Smooth muscle cell (in vitro differentiated cells): Measurements from ENCODE around the gene RRP15. TPM values are rescaled to one million over a fixed set of nuclear protein-coding genes. Genes with fewer than 3 reads are reported as not detected.

ENCODE experiments used
- DNase-seq: peaks from one replicate; lab custom pipeline; 2025; ENCODE audit not compliant: unreplicated experiment; lab: John Stamatoyannopoulos, UW
- H2AFZ ChIP-seq: fragments of 200-600 bp; sonication (generic); 2 replicates; pipeline ENCODE4 v1.6.0; 2016; ENCODE audit warnings: antibody characterized with exemption, low read depth, mild to moderate bottlenecking
- H3F3A ChIP-seq: fragments of 200-600 bp; sonication (generic); 2 replicates; pipeline ENCODE4 v1.6.0; 2017; ENCODE audit warnings: antibody characterized with exemption, low read depth
- H3K27ac ChIP-seq: fragments of 200-600 bp; sonication (generic); 2 replicates; pipeline ENCODE4 v1.5.1; 2016; ENCODE audit warnings: low read depth, mild to moderate bottlenecking
- H3K27me3 ChIP-seq: fragments of 200-600 bp; sonication (generic); 2 replicates; pipeline ENCODE4 v1.6.1; 2016; ENCODE audit warnings: low read depth, mild to moderate bottlenecking
- H3K36me3 ChIP-seq: fragments of 200-600 bp; sonication (generic); 2 replicates; pipeline ENCODE4 v1.5.1; 2016; ENCODE audit warnings: low read depth
- H3K4me1 ChIP-seq: fragments of 200-600 bp; sonication (generic); 2 replicates; pipeline ENCODE4 v1.5.1; 2016; ENCODE audit warnings: low read depth
- H3K4me2 ChIP-seq: fragments of 200-600 bp; sonication (generic); 2 replicates; pipeline ENCODE4 v1.6.0; 2016; ENCODE audit warnings: mild to moderate bottlenecking
- H3K4me3 ChIP-seq: fragments of 200-600 bp; sonication (generic); 2 replicates; pipeline ENCODE4 v1.5.1; 2016; ENCODE audit warnings: mild to moderate bottlenecking
- H3K79me2 ChIP-seq: fragments of 200-600 bp; sonication (generic); 2 replicates; pipeline ENCODE4 v1.6.0; 2016; ENCODE audit warnings: low read depth, mild to moderate bottlenecking
- H3K9ac ChIP-seq: fragments of 200-600 bp; sonication (generic); 2 replicates; pipeline ENCODE4 v1.6.0; 2016; ENCODE audit warnings: low read depth
- H3K9me3 ChIP-seq: fragments of 200-600 bp; sonication (generic); replicated peaks from 2 replicates; pipeline ENCODE4 v1.5.1; 2016; ENCODE audit warnings: low read depth
- H4K20me1 ChIP-seq: fragments of 200-600 bp; sonication (generic); 2 replicates; pipeline ENCODE4 v1.6.0; 2016; ENCODE audit warnings: low read depth
- WGBS: methylation state at CpG from one replicate; pipeline ENCODE4 v1.1.7; 2016; ENCODE audit warnings: low lambda C conversion rate; 5-methylcytosine and 5-hydroxymethylcytosine counted together
- polyA plus RNA-seq: library from polyadenylated mRNA; unstranded; fragments of >200 nt; fragmentation: Nextera tagmentation; extraction: Ambion mirVana; gene quantifications from 2 replicates; pipeline ENCODE4 v1.2.1, GENCODE V29; 2016
- total RNA-seq: library from RNA; depleted of rRNA; stranded (reverse); fragments of >200 nt; gene quantifications from 2 replicates; pipeline ENCODE4 v1.2.3, GENCODE V29; 2014
- TF ChIP-seq, protein P1 (sequence below): fragments of 200-600 bp; sonication (generic); IDR thresholded peaks from 2 replicates; pipeline ENCODE4 v1.5.1; 2017; ENCODE audit warnings: borderline replicate concordance, mild to moderate bottlenecking, antibody characterized with exemption; ENCODE audit not compliant: insufficient read depth, poor library complexity, severe bottlenecking

The RRP15 gene
- total and polyA plus RNA-seq, 2 experiments from 2014 or later = 6.6 to 13.2 TPM

DNA sequence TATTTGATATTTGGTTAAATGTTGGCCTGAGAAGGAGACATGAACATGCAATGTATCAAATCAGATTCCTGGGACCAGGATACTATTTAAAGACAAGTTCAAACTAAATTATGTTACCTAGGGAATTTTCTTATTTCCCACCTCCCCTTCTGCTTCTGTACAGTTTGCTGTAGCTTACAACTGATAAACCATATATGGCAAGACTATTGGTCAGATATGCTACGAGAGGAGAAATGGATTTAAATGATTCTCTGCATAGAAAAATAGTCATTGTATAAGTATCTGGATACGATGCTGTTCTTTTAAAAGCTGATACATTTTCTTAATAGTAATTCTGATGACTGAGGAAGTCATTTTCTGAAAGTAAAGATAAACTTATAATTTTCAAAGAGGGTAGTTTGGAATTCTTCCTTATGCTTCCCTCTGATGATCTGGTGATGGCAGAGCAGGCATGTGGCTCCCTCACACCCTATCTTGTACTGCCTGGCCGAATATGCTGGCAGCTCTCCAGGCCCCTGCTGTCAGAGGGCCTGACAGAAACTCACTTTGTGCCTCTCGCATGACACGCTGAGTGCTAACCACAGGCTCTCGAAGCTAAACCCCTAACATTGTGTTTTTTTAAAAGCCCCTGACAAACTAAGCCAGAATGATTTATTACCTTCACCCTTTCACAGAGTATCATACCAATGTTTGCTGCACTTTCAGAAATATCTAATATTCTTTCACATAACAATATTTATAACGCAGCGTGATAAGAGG lies 19.4 kb downstream of the RRP15 start:
- peaks cover 3% of the 10 kb centered on the region for H3K79me2 ChIP-seq
- H3K4me2 ChIP-seq = peak overlapping the region; percentile 27
- peaks cover 4% of the 10 kb centered on the region for H3K36me3 ChIP-seq
- no peak overlapping the region for H2AFZ ChIP-seq
- H3K4me3 ChIP-seq = no peak overlapping the region
- H4K20me1 ChIP-seq = peaks cover 6% of the 10 kb centered on the region
- no peak overlapping the region for H3K9ac ChIP-seq
- no peaks in the 10 kb centered on the region for H3K27me3 ChIP-seq
- no peaks in the 10 kb centered on the region for H3K9me3 ChIP-seq
- H3K4me1 ChIP-seq = peaks cover 5% of the 10 kb centered on the region
- no peak overlapping the region for H3K27ac ChIP-seq
- TF ChIP-seq, protein P1, sequence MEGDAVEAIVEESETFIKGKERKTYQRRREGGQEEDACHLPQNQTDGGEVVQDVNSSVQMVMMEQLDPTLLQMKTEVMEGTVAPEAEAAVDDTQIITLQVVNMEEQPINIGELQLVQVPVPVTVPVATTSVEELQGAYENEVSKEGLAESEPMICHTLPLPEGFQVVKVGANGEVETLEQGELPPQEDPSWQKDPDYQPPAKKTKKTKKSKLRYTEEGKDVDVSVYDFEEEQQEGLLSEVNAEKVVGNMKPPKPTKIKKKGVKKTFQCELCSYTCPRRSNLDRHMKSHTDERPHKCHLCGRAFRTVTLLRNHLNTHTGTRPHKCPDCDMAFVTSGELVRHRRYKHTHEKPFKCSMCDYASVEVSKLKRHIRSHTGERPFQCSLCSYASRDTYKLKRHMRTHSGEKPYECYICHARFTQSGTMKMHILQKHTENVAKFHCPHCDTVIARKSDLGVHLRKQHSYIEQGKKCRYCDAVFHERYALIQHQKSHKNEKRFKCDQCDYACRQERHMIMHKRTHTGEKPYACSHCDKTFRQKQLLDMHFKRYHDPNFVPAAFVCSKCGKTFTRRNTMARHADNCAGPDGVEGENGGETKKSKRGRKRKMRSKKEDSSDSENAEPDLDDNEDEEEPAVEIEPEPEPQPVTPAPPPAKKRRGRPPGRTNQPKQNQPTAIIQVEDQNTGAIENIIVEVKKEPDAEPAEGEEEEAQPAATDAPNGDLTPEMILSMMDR = no peak
- DNase-seq = no peak
- no peaks in the 10 kb centered on the region for H3F3A ChIP-seq
- WGBS = 50% methylated on average over 8 of the region's 8 CpGs

DNA sequence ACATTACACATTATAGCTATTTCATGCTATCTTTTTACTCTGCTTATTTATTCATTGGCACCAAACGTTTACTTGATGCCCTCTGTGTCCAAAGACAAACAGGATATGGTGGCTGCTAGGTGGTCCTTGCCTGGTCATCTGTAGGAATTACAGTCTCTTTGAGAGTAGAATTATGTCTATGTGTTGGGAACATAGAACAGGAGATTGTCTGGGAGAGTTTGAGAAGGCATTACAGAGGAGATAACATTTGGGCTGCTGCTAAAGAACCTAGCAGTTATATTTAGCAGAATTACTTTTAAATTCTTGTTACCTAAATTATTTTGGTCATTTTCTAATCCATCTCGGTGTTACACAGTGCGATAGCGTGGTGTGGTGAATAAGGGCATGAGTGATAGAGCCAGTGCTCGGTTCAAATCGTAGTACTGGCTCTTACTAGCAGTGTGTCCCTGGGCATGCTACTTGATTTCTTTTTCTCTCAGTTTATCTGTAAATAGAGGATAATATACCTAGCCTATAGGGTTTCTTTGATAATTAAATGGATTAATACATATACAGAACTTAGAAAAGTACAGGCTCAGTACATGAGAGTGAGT lies 20.5 kb downstream of the RRP15 start:
- Histone ChIP-seq H3K4me3 (no peak overlapping the region), H3K4me2 (no peak overlapping the region), H2AFZ (no peak overlapping the region), H3K27ac (no peak overlapping the region), H3K36me3 (peaks cover 4% of the 10 kb centered on the region), H3K9me3 (no peaks in the 10 kb centered on the region), H3K27me3 (no peaks in the 10 kb centered on the region), H3K4me1 (peaks cover 5% of the 10 kb centered on the region), H3K79me2 (no peaks in the 10 kb centered on the region), H3F3A (no peaks in the 10 kb centered on the region), H3K9ac (no peak overlapping the region), H4K20me1 (no peaks in the 10 kb centered on the region)
- DNase-seq = no peak
- WGBS = 81% methylated on average over 6 of the region's 6 CpGs
- TF ChIP-seq, protein P1 = no peak

DNA sequence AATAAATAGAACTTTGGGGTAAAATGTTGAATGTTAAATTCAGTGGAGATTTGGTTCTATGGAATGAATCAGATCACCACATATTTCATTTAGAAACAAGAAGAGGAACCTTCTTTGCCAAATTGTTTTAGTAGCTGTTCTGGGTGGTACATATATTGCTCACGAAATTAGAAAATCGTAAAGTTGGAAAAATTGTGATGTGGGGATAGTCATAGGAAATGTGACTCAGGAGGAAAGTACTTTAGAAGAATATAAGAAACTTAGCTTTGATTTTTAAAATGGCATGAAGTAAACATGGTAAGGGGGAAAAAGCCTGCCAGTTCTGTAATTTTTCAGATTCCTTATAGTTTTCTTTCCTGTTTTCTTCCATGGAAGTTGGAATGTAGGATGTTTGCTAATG lies 27.4 kb downstream of the RRP15 start:
- Histone ChIP-seq H4K20me1 (no peaks in the 10 kb centered on the region), H3K36me3 (no peaks in the 10 kb centered on the region), H3K4me1 (no peaks in the 10 kb centered on the region), H3K9me3 (no peaks in the 10 kb centered on the region), H3K9ac (no peak overlapping the region), H2AFZ (no peak overlapping the region), H3K4me2 (no peak overlapping the region), H3K4me3 (no peak overlapping the region), H3K27ac (no peak overlapping the region), H3F3A (no peaks in the 10 kb centered on the region), H3K79me2 (no peaks in the 10 kb centered on the region), H3K27me3 (no peaks in the 10 kb centered on the region)
- 83% methylated on average over 2 of the region's 2 CpGs for WGBS
- TF ChIP-seq, protein P1 = no peak
- no peak for DNase-seq
